Osteocyte (in vitro differentiated cells): Measurements from ENCODE around the gene KRTAP3-1. TPM values are rescaled to one million over a fixed set of nuclear protein-coding genes. Genes with fewer than 3 reads are reported as not detected.

ENCODE experiments used
- DNase-seq: peaks from one replicate; pipeline ENCODE4 v3.0.0; 2021; ENCODE audit warnings: mixed read lengths; ENCODE audit not compliant: unreplicated experiment; ENCODE audit errors: extremely low spot score
- H3K27ac Mint-ChIP-seq: one replicate; pipeline ENCODE4 v1.8.0; 2021; ENCODE audit warnings: mild to moderate bottlenecking, mixed read lengths; ENCODE audit not compliant: unreplicated experiment
- H3K27me3 Mint-ChIP-seq: one replicate; pipeline ENCODE4 v1.8.0; 2021; ENCODE audit warnings: mixed read lengths; ENCODE audit not compliant: unreplicated experiment
- H3K36me3 Mint-ChIP-seq: one replicate; pipeline ENCODE4 v1.8.0; 2021; ENCODE audit warnings: mixed read lengths; ENCODE audit not compliant: unreplicated experiment
- H3K4me1 Mint-ChIP-seq: one replicate; pipeline ENCODE4 v1.8.0; 2021; ENCODE audit warnings: mixed read lengths; ENCODE audit not compliant: unreplicated experiment
- H3K4me3 Mint-ChIP-seq: one replicate; pipeline ENCODE4 v1.8.0; 2021; ENCODE audit warnings: mild to moderate bottlenecking, moderate library complexity, mixed read lengths; ENCODE audit not compliant: unreplicated experiment
- H3K9me3 Mint-ChIP-seq: one replicate; pipeline ENCODE4 v1.8.0; 2021; ENCODE audit warnings: mixed read lengths; ENCODE audit not compliant: unreplicated experiment
- CTCF ChIP-seq: fragments of 200-600 bp; sonication (generic); IDR thresholded peaks from 2 replicates; pipeline ENCODE4 v1.5.0; 2021; ENCODE audit warnings: antibody characterized with exemption, mild to moderate bottlenecking, moderate library complexity
- total RNA-seq: library from RNA; stranded (reverse); gene quantifications from 2 replicates; pipeline ENCODE4 v1.2.1, GENCODE V29; 2021

KRTAP3-1 gene
- total RNA-seq, 1 donor from 2014 or later = not detected

GRCh38 chr17:41018541-41018940 lies 9.6 kb upstream of the KRTAP3-1 start:
- peaks cover 6% of the 10 kb centered on the region for H3K9me3 Mint-ChIP-seq
- H3K4me3 Mint-ChIP-seq = no peak overlapping the region
- no peak for TF ChIP-seq CTCF
- no peaks in the 10 kb centered on the region for H3K27me3 Mint-ChIP-seq
- H3K4me1 Mint-ChIP-seq = peaks cover 6% of the 10 kb centered on the region
- peaks cover 2% of the 10 kb centered on the region for H3K36me3 Mint-ChIP-seq
- no peak for DNase-seq
- H3K27ac Mint-ChIP-seq = no peak overlapping the region

- H3K27me3 Mint-ChIP-seq = no peaks in the 10 kb centered on the region
- H3K4me3 Mint-ChIP-seq = no peak overlapping the region
These were observed 7.8 kb upstream of the KRTAP3-1 start for GRCh38 chr17:41016578-41017215.

GRCh38 chr17:41015454-41015853 lies 6.5 kb upstream of the KRTAP3-1 start:
- H3K4me1 Mint-ChIP-seq = peaks cover 7% of the 10 kb centered on the region
- H3K9me3 Mint-ChIP-seq = no peaks in the 10 kb centered on the region
- no peak for TF ChIP-seq CTCF
- no peak overlapping the region for H3K4me3 Mint-ChIP-seq
- no peak overlapping the region for H3K27ac Mint-ChIP-seq
- H3K36me3 Mint-ChIP-seq = peaks cover 2% of the 10 kb centered on the region
- no peak for DNase-seq
- H3K27me3 Mint-ChIP-seq = no peaks in the 10 kb centered on the region

More at GRCh38 chr17:41016578-41017215, 7.8 kb upstream of the KRTAP3-1 start:
- Mint-ChIP-seq H3K9me3 (peaks cover 5% of the 10 kb centered on the region), H3K36me3 (peaks cover 2% of the 10 kb centered on the region), H3K4me1 (peaks cover 7% of the 10 kb centered on the region), H3K27ac (no peak overlapping the region)
- no peak for DNase-seq
- no peak for TF ChIP-seq CTCF

- Mint-ChIP-seq H3K27me3 (no peaks in the 10 kb centered on the region), H3K27ac (no peak overlapping the region), H3K4me3 (no peak overlapping the region), H3K4me1 (peaks cover 4% of the 10 kb centered on the region), H3K9me3 (no peaks in the 10 kb centered on the region), H3K36me3 (peaks cover 2% of the 10 kb centered on the region)
- DNase-seq = no peak
- TF ChIP-seq CTCF = no peak
These were observed 4.7 kb upstream of the KRTAP3-1 start for GRCh38 chr17:41013606-41014005.

GRCh38 chr17:41013181-41013580 lies 4.3 kb upstream of the KRTAP3-1 start:
- Mint-ChIP-seq H3K27me3 (no peaks in the 10 kb centered on the region), H3K9me3 (no peaks in the 10 kb centered on the region), H3K36me3 (peaks cover 2% of the 10 kb centered on the region), H3K27ac (no peak overlapping the region), H3K4me3 (no peak overlapping the region), H3K4me1 (peaks cover 4% of the 10 kb centered on the region)
- DNase-seq = no peak
- TF ChIP-seq CTCF = no peak
